Liver (tissue), 9 donors: ENCODE results near the gene LTBP4. TPM values are rescaled to one million over a fixed set of nuclear protein-coding genes. Genes with fewer than 3 reads are reported as not detected.

Experiments
- DNase-seq: peaks from one replicate; pipeline ENCODE4 v3.0.0-alpha.2; 2017; ENCODE audit warnings: low spot score
- H3K27ac ChIP-seq, 2 donors: one replicate each; pipeline ENCODE4 v1.7.0; 2013; ENCODE audit warnings: inconsistent platforms in 2 of 2, low read length in 2 of 2, control low read depth in 1 of 2, low read depth in 1 of 2, mild to moderate bottlenecking in 1 of 2
- H3K27me3 ChIP-seq, 4 donors: one replicate each; pipeline versions ENCODE4 v1.6.1 to v1.7.0; 2013; ENCODE audit warnings: low read length in 3 of 4, inconsistent platforms in 1 of 4, mild to moderate bottlenecking in 1 of 4, moderate library complexity in 1 of 4; ENCODE audit not compliant: control insufficient read depth in 4 of 4, insufficient read depth in 4 of 4
- H3K36me3 ChIP-seq, 4 donors: one replicate each; pipeline versions ENCODE4 v1.6.1 to v1.7.0; 2013; ENCODE audit warnings: low read length in 3 of 4, mild to moderate bottlenecking in 3 of 4, low read depth in 1 of 4, moderate library complexity in 1 of 4; ENCODE audit not compliant: control insufficient read depth in 4 of 4, insufficient read depth in 3 of 4
- H3K4me1 ChIP-seq, 4 donors: one replicate each; pipeline versions ENCODE4 v1.6.1 to v1.7.0; 2013; ENCODE audit warnings: low read length in 3 of 4, mild to moderate bottlenecking in 3 of 4, moderate library complexity in 1 of 4; ENCODE audit not compliant: control insufficient read depth in 4 of 4, insufficient read depth in 4 of 4
- H3K4me3 ChIP-seq, 3 donors: one replicate each; pipeline versions ENCODE4 v1.6.1 to v1.7.0; 2013; ENCODE audit warnings: low read length in 3 of 3, control low read depth in 1 of 3, low read depth in 1 of 3, mild to moderate bottlenecking in 1 of 3
- H3K9ac ChIP-seq, 2 donors: one replicate each; pipeline ENCODE4 v1.7.0; 2013; ENCODE audit warnings: low read length in 2 of 2, mild to moderate bottlenecking in 2 of 2, moderate library complexity in 2 of 2, control low read depth in 1 of 2, low read depth in 1 of 2
- H3K9me3 ChIP-seq, 4 donors: one replicate each; pipeline versions ENCODE4 v1.6.1 to v1.7.0; 2013; ENCODE audit warnings: low read length in 3 of 4; ENCODE audit not compliant: control insufficient read depth in 4 of 4
- EGR1 ChIP-seq, 2 donors: IDR thresholded peaks; 2 replicates each; pipeline ENCODE4 v1.6.1; 2016 to 2018; ENCODE audit warnings: antibody characterized with exemption in 2 of 2, low read depth in 2 of 2
- FOXA1 ChIP-seq: IDR thresholded peaks from 2 replicates; pipeline ENCODE4 v1.6.1; 2016; ENCODE audit warnings: antibody characterized with exemption
- FOXA2 ChIP-seq: IDR thresholded peaks from 2 replicates; pipeline ENCODE4 v1.6.1; 2016; ENCODE audit warnings: antibody characterized with exemption
- GABPA ChIP-seq, 2 donors: IDR thresholded peaks in 1 of 2; conservative IDR thresholded peaks in 1 of 2; 2 replicates each; pipeline ENCODE4 v1.6.1; 2016; ENCODE audit warnings: antibody characterized with exemption in 2 of 2, mild to moderate bottlenecking in 1 of 2, moderate library complexity in 1 of 2
- HNF4A ChIP-seq, 2 donors: conservative IDR thresholded peaks; 2 replicates each; pipeline ENCODE4 v1.6.1; 2016; ENCODE audit warnings: antibody characterized with exemption in 2 of 2, mild to moderate bottlenecking in 2 of 2
- HNF4G ChIP-seq: IDR thresholded peaks from 2 replicates; pipeline ENCODE4 v1.6.1; 2016; ENCODE audit warnings: antibody characterized with exemption
- JUND ChIP-seq, 2 donors: IDR thresholded peaks; 2 replicates each; pipeline ENCODE4 v1.6.1; 2016; ENCODE audit warnings: antibody characterized with exemption in 2 of 2
- NR2F2 ChIP-seq: IDR thresholded peaks from 2 replicates; pipeline ENCODE4 v1.6.1; 2016; ENCODE audit warnings: antibody characterized with exemption
- RAD21 ChIP-seq, 2 donors: IDR thresholded peaks; 2 replicates each; pipeline ENCODE4 v1.6.1; 2016; ENCODE audit warnings: antibody characterized with exemption in 2 of 2, mild to moderate bottlenecking in 2 of 2
- RXRA ChIP-seq, 2 donors: IDR thresholded peaks; 2 replicates each; pipeline ENCODE4 v1.6.1; 2017 to 2018; ENCODE audit warnings: antibody characterized with exemption in 2 of 2, mild to moderate bottlenecking in 1 of 2
- SP1 ChIP-seq: IDR thresholded peaks from 2 replicates; pipeline ENCODE4 v1.6.1; 2018; ENCODE audit warnings: antibody characterized with exemption, mild to moderate bottlenecking
- TAF1 ChIP-seq: conservative IDR thresholded peaks from 2 replicates; pipeline ENCODE4 v1.6.1; 2016; ENCODE audit warnings: antibody characterized with exemption, mild to moderate bottlenecking
- WGBS: extraction: QIAGEN DNeasy Blood & Tissue Kit; methylation state at CpG from one replicate; pipeline ENCODE4 v1.1.7; 2013; 5-methylcytosine and 5-hydroxymethylcytosine counted together
- polyA plus RNA-seq, 2 donors: library from polyadenylated mRNA; stranded (reverse) in 1 of 2; unstranded in 1 of 2; fragments of 200-250 nt in 1 of 2; fragments of >200 nt in 1 of 2; fragmentation: Nextera tagmentation in 1 of 2; extraction: Ambion mirVana in 1 of 2; gene quantifications; one replicate each; pipeline versions ENCODE4 v1.2.1 to v1.2.3, GENCODE V29; 2013 to 2015
- total RNA-seq, 2 donors: library from RNA; depleted of rRNA; stranded (reverse); fragments of >200 nt; gene quantifications; one replicate each; pipeline ENCODE4 v1.2.3, GENCODE V29; 2014
- TF ChIP-seq, protein P1 (sequence below): IDR thresholded peaks from 2 replicates; pipeline ENCODE4 v1.6.1; 2016; ENCODE audit warnings: antibody characterized with exemption
- TF ChIP-seq, protein P2 (sequence below): IDR thresholded peaks from 2 replicates; pipeline ENCODE4 v1.6.1; 2016; ENCODE audit warnings: antibody characterized with exemption, mild to moderate bottlenecking
- TF ChIP-seq, protein P3 (sequence below): fragments of 150-350 bp; IDR thresholded peaks from 2 replicates; pipeline ENCODE4 v1.5.1; 2017; ENCODE audit warnings: improper control_type of control experiment, low read depth, low read length; ENCODE audit not compliant: missing input control
- TF ChIP-seq, protein P4 (sequence below): IDR thresholded peaks from 2 replicates; pipeline ENCODE4 v1.6.1; 2016; ENCODE audit warnings: antibody characterized with exemption
- TF ChIP-seq, protein P5 (sequence below): IDR thresholded peaks from 2 replicates; pipeline ENCODE4 v1.6.1; 2016; ENCODE audit warnings: antibody characterized with exemption
- donor health status: healthy.
- donor health status: healthy.
- donor health status: healthy.
- donor health status: healthy.
- donor health status: healthy.

LTBP4 gene
- total and polyA plus RNA-seq, 4 donors, result 9.6 to 28.7 (median 17.8) TPM

DNA sequence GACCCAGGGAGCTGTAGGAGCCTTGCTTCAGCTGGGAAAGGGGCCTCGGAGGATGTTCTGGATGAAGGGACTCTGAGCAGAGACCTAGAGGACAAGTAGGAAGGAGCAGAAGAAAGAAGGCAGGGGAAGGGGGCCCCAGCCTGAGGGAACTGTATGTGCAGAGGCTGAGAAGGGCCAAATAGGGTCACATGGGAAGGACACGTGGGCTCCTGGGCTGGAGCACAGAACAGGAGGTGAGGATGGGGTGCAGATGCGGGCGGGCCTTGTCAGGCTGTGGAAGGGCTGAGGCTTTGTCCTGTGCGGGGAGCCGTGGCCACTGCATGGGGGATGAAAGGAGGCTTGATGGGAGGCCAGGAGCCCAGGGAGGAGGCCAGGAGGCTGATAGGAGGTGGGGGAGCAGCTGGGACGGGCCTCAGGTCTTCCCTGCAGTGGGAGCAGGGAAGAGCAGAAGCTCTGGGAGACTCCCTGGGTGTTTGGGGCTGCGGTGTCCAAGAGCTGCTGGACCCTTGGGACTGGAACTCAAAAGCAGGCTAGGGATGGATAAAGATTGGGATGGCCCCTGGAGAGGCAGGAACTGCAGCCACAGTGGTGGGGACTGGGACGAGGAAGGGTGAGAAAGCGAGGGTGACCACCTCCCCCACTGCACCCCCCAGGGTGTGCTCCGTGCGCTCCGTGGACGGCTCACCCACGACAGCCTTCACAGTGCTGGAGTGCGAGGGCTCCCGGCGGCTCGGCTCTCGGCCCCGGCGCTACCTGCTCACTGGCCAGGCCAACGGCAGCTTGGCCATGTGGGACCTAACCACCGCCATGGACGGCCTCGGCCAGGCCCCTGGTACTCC lies 11.4 kb upstream of the LTBP4 start:
- WGBS, result 97% methylated on average over 26 of the region's 26 CpGs
- TF ChIP-seq FOXA2, result no peak
- no peak for TF ChIP-seq JUND (IDR thresholded peaks at IDR 0.05)
- TF ChIP-seq, protein P1, sequence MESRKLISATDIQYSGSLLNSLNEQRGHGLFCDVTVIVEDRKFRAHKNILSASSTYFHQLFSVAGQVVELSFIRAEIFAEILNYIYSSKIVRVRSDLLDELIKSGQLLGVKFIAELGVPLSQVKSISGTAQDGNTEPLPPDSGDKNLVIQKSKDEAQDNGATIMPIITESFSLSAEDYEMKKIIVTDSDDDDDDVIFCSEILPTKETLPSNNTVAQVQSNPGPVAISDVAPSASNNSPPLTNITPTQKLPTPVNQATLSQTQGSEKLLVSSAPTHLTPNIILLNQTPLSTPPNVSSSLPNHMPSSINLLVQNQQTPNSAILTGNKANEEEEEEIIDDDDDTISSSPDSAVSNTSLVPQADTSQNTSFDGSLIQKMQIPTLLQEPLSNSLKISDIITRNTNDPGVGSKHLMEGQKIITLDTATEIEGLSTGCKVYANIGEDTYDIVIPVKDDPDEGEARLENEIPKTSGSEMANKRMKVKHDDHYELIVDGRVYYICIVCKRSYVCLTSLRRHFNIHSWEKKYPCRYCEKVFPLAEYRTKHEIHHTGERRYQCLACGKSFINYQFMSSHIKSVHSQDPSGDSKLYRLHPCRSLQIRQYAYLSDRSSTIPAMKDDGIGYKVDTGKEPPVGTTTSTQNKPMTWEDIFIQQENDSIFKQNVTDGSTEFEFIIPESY, result no peak
- TF ChIP-seq, protein P2, sequence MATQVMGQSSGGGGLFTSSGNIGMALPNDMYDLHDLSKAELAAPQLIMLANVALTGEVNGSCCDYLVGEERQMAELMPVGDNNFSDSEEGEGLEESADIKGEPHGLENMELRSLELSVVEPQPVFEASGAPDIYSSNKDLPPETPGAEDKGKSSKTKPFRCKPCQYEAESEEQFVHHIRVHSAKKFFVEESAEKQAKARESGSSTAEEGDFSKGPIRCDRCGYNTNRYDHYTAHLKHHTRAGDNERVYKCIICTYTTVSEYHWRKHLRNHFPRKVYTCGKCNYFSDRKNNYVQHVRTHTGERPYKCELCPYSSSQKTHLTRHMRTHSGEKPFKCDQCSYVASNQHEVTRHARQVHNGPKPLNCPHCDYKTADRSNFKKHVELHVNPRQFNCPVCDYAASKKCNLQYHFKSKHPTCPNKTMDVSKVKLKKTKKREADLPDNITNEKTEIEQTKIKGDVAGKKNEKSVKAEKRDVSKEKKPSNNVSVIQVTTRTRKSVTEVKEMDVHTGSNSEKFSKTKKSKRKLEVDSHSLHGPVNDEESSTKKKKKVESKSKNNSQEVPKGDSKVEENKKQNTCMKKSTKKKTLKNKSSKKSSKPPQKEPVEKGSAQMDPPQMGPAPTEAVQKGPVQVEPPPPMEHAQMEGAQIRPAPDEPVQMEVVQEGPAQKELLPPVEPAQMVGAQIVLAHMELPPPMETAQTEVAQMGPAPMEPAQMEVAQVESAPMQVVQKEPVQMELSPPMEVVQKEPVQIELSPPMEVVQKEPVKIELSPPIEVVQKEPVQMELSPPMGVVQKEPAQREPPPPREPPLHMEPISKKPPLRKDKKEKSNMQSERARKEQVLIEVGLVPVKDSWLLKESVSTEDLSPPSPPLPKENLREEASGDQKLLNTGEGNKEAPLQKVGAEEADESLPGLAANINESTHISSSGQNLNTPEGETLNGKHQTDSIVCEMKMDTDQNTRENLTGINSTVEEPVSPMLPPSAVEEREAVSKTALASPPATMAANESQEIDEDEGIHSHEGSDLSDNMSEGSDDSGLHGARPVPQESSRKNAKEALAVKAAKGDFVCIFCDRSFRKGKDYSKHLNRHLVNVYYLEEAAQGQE, result no peak
- TF ChIP-seq, protein P3, sequence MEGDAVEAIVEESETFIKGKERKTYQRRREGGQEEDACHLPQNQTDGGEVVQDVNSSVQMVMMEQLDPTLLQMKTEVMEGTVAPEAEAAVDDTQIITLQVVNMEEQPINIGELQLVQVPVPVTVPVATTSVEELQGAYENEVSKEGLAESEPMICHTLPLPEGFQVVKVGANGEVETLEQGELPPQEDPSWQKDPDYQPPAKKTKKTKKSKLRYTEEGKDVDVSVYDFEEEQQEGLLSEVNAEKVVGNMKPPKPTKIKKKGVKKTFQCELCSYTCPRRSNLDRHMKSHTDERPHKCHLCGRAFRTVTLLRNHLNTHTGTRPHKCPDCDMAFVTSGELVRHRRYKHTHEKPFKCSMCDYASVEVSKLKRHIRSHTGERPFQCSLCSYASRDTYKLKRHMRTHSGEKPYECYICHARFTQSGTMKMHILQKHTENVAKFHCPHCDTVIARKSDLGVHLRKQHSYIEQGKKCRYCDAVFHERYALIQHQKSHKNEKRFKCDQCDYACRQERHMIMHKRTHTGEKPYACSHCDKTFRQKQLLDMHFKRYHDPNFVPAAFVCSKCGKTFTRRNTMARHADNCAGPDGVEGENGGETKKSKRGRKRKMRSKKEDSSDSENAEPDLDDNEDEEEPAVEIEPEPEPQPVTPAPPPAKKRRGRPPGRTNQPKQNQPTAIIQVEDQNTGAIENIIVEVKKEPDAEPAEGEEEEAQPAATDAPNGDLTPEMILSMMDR, result no peak
- no peak for TF ChIP-seq GABPA (IDR thresholded peaks at IDR 0.05 in 1 of 2, conservative IDR thresholded peaks at IDR 0.05 in 1 of 2)
- no peak for TF ChIP-seq EGR1 (IDR thresholded peaks at IDR 0.05; ENCODE audit: low read depth in 2 of 2)
- TF ChIP-seq HNF4G, result no peak
- no peak for TF ChIP-seq RXRA (IDR thresholded peaks at IDR 0.05)
- no peak for TF ChIP-seq RAD21 (IDR thresholded peaks at IDR 0.05)
- TF ChIP-seq FOXA1, result no peak
- no peak for TF ChIP-seq NR2F2
- TF ChIP-seq HNF4A (conservative IDR thresholded peaks at IDR 0.05), result no peak
- TF ChIP-seq, protein P4, sequence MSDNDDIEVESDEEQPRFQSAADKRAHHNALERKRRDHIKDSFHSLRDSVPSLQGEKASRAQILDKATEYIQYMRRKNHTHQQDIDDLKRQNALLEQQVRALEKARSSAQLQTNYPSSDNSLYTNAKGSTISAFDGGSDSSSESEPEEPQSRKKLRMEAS, result no peak
- TF ChIP-seq SP1, result no peak
- no peak for TF ChIP-seq TAF1
- TF ChIP-seq, protein P5, sequence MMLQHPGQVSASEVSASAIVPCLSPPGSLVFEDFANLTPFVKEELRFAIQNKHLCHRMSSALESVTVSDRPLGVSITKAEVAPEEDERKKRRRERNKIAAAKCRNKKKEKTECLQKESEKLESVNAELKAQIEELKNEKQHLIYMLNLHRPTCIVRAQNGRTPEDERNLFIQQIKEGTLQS, result no peak
- H3K4me1 ChIP-seq, result no peaks in the 10 kb centered on the region
- no peaks in the 10 kb centered on the region for H3K9me3 ChIP-seq
- no peak overlapping the region for H3K4me3 ChIP-seq
- H3K9ac ChIP-seq, result no peak overlapping the region
- H3K27ac ChIP-seq, result no peak overlapping the region
- peaks cover 0 to 8% (median 6%) of the 10 kb centered on the region in 4 donors for H3K36me3 ChIP-seq
- no peak for DNase-seq
- H3K27me3 ChIP-seq, result no peaks in the 10 kb centered on the region
